Measurements from ENCODE around the gene SKAP1.
"Not testable (repeated sequence)": the region's sequence is repeated elsewhere in the genome, so short reads cannot be mapped to it uniquely, and the experiment has no call there.

Gene SKAP1

GRCh38 chr17:48191362-48191761 lies 238.7 kb downstream of the SKAP1 start:
- TF ChIP-seq ZFX (IDR thresholded peaks at IDR 0.05) (no peak), CTCF (conservative IDR thresholded peaks at IDR 0.05) (no peak)
- no peak overlapping the region for H3K27ac ChIP-seq

GRCh38 chr17:48190871-48191270 lies 239.1 kb downstream of the SKAP1 start:
- TF ChIP-seq ZFX (IDR thresholded peaks at IDR 0.05) (no peak), CTCF (conservative IDR thresholded peaks at IDR 0.05) (no peak)
- no peak overlapping the region for H3K27ac ChIP-seq

- no peak overlapping the region for H3K27ac ChIP-seq
- TF ChIP-seq ZFX (IDR thresholded peaks at IDR 0.05) (no peak), CTCF (conservative IDR thresholded peaks at IDR 0.05) (no peak)
Observed at GRCh38 chr17:48187872-48188608, 242.0 kb downstream of the SKAP1 start.

- not testable (repeated sequence) for H3K27ac ChIP-seq
Observed at GRCh38 chr17:48186317-48186716, 243.7 kb downstream of the SKAP1 start.

- no peak overlapping the region for H3K27ac ChIP-seq
- TF ChIP-seq ZFX (IDR thresholded peaks at IDR 0.05) (no peak), CTCF (conservative IDR thresholded peaks at IDR 0.05) (no peak)
Observed at GRCh38 chr17:48184721-48185120, 245.3 kb downstream of the SKAP1 start.

- H3K27ac ChIP-seq = no peak overlapping the region
- TF ChIP-seq CTCF (conservative IDR thresholded peaks at IDR 0.05) (peak; percentile 65), ZFX (IDR thresholded peaks at IDR 0.05) (no peak)
Observed at GRCh38 chr17:48181653-48182052, 248.4 kb downstream of the SKAP1 start.

GRCh38 chr17:48180842-48181629 lies 249.0 kb downstream of the SKAP1 start:
- TF ChIP-seq CTCF (conservative IDR thresholded peaks at IDR 0.05) = no peak
- H3K27ac ChIP-seq = no peak overlapping the region

Measured in C4-2B (cell line).